ENCODE measurements around the gene IL37.
A peak's percentile ranks its signal among the peaks of the same experiment; 100 is the strongest.
"Not testable (repeated sequence)": the region's sequence is repeated elsewhere in the genome, so short reads cannot be mapped to it uniquely, and the experiment has no call there.

IL37 gene

GRCh38 chr2:112881217-112881985 lies 29.6 kb upstream of the IL37 start:
- Mint-ChIP-seq H3K36me3 (no peaks in the 10 kb centered on the region), H3K9me3 (no peaks in the 10 kb centered on the region), H3K4me1 (peaks cover 26% of the 10 kb centered on the region), H3K4me3 (no peak overlapping the region), H3K27me3 (no peaks in the 10 kb centered on the region), H3K27ac (peak overlapping the region; percentile 75)
- DNase-seq (ENCODE audit: low spot score in 2 of 2), result no peak
- ATAC-seq (ENCODE audit: low read depth), result peak; percentile 51

DNA sequence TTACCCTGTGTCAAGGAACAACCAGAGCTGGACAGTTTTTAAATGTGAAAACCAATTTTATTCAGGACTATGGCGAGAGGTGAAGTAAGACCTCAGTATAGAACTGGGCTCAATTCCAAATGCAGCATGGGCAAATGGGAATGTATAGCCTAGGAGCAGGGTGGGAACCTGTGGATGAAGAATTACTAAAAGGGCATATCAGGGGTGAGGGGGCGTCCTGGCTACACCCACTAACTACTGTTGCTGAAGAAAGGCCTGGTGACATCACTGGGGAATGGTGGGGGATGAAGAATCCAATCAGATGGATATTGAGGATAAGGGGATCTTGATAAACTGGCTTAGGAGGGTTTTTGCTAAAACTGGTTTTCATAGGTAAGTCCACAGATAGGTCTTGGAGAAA lies 27.3 kb upstream of the IL37 start:
- H3K27me3 Mint-ChIP-seq, result no peaks in the 10 kb centered on the region
- DNase-seq (ENCODE audit: low spot score in 2 of 2) (no peak), ATAC-seq (ENCODE audit: low read depth) (no peak)
- H3K27ac Mint-ChIP-seq, result no peak overlapping the region
- no peak overlapping the region for H3K4me3 Mint-ChIP-seq
- no peaks in the 10 kb centered on the region for H3K36me3 Mint-ChIP-seq
- peaks cover 26% of the 10 kb centered on the region for H3K4me1 Mint-ChIP-seq
- H3K9me3 Mint-ChIP-seq, result no peaks in the 10 kb centered on the region

- Mint-ChIP-seq H3K27me3 (no peaks in the 10 kb centered on the region), H3K9me3 (no peaks in the 10 kb centered on the region), H3K4me1 (peaks cover 17% of the 10 kb centered on the region), H3K4me3 (no peak overlapping the region), H3K27ac (no peak overlapping the region), H3K36me3 (no peaks in the 10 kb centered on the region)
- peak; percentile 84 for ATAC-seq (ENCODE audit: low read depth)
- DNase-seq (ENCODE audit: low spot score in 2 of 2), result peak; percentile 70 to 71
These were observed 26.0 kb upstream of the IL37 start for GRCh38 chr2:112884869-112885505.

- DNase-seq (ENCODE audit: low spot score in 2 of 2) (no peak), ATAC-seq (ENCODE audit: low read depth) (no peak)
- no peak overlapping the region for H3K27ac Mint-ChIP-seq
- no peak overlapping the region for H3K4me3 Mint-ChIP-seq
- H3K36me3 Mint-ChIP-seq, result no peaks in the 10 kb centered on the region
- H3K9me3 Mint-ChIP-seq, result no peaks in the 10 kb centered on the region
- no peaks in the 10 kb centered on the region for H3K27me3 Mint-ChIP-seq
- H3K4me1 Mint-ChIP-seq, result peaks cover 12% of the 10 kb centered on the region
These were observed 25.5 kb upstream of the IL37 start for GRCh38 chr2:112885506-112885902.

- peaks cover 4% of the 10 kb centered on the region for H3K4me1 Mint-ChIP-seq
These were observed 24.7 kb upstream of the IL37 start for GRCh38 chr2:112886291-112886690.

GRCh38 chr2:112887964-112888749 lies 22.8 kb upstream of the IL37 start:
- H3K27ac Mint-ChIP-seq, result no peak overlapping the region

More at GRCh38 chr2:112886291-112886690, 24.7 kb upstream of the IL37 start:
- Mint-ChIP-seq H3K27me3 (no peaks in the 10 kb centered on the region), H3K4me3 (no peak overlapping the region), H3K27ac (no peak overlapping the region), H3K36me3 (no peaks in the 10 kb centered on the region), H3K9me3 (no peaks in the 10 kb centered on the region)
- ATAC-seq (ENCODE audit: low read depth), result no peak
- no peak for DNase-seq (ENCODE audit: low spot score in 2 of 2)

DNA sequence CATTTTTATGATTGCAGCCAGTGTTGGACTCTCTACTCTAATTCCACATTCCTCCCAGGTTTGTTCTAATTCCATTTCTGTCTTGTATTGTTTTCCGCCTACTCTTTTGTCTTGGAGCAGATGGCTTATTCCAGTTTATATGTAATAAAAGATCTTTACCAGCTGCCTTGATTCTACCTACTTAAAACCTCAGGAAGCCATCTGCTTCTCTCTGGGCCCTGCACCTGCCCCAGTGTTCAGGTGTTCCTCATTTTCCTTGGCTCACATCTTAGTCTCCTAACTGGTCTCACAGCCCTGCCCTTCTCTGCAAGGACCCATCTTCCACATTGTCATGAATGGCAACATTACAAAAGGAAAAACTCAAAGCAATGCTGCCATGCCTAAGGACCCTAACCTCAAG lies 21.0 kb upstream of the IL37 start:
- Mint-ChIP-seq H3K27me3 (no peaks in the 10 kb centered on the region), H3K27ac (no peak overlapping the region), H3K36me3 (no peaks in the 10 kb centered on the region), H3K4me1 (no peaks in the 10 kb centered on the region), H3K9me3 (no peaks in the 10 kb centered on the region), H3K4me3 (no peak overlapping the region)
- ATAC-seq (ENCODE audit: low read depth), result no peak
- DNase-seq (ENCODE audit: low spot score in 2 of 2), result no peak

More at GRCh38 chr2:112887964-112888749, 22.8 kb upstream of the IL37 start:
- H3K27me3 Mint-ChIP-seq, result no peaks in the 10 kb centered on the region
- no peak for ATAC-seq (ENCODE audit: low read depth)
- no peak overlapping the region for H3K4me3 Mint-ChIP-seq
- no peaks in the 10 kb centered on the region for H3K4me1 Mint-ChIP-seq
- H3K9me3 Mint-ChIP-seq, result no peaks in the 10 kb centered on the region
- DNase-seq (ENCODE audit: low spot score in 2 of 2), result no peak
- no peaks in the 10 kb centered on the region for H3K36me3 Mint-ChIP-seq

DNA sequence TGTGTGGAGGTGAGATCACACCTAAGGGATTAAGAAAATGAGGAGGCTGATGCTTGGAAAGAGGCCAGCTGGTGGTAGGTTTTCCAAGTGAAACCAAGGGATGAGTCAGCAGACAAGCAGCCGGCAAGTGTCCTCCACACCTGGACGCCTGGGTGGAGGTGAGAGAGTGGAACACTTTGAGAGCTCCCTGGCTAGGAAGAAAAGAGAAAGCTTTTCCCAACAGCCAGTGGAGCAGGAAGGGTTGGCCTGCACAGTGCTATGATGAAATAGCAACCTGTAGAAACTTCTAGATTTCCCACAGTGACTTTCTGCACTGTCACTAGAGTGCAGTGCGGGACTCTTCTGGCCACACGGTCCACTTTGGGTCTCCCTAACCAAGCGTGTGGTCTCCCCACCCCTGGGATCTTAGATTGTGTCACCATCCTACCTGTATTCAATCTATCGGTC lies 19.6 kb upstream of the IL37 start:
- H3K27ac Mint-ChIP-seq, result no peak overlapping the region

DNA sequence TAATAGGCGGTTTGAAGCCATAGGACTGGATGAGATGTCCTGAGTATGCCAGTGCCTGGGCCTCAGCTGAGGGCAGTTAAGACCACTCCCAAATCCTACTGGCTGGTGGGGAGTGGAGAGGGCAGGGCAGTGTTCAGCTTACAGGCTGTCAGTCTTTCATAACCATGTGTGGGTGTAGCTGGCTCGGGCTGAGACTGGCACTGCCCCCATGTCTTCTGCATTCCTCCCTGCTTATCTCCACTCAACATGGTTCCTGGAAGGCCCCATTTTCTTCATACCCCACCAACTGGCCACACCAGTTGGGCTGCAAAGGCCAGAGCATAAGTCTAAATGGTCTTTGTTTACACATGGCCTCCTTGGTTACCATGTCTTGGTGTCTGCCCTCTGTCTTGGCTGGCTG lies 17.2 kb upstream of the IL37 start:
- Mint-ChIP-seq H3K9me3 (no peaks in the 10 kb centered on the region), H3K4me3 (no peak overlapping the region), H3K4me1 (no peaks in the 10 kb centered on the region), H3K27ac (no peak overlapping the region), H3K36me3 (no peaks in the 10 kb centered on the region), H3K27me3 (peaks cover 6% of the 10 kb centered on the region)
- no peak for ATAC-seq (ENCODE audit: low read depth)
- no peak for DNase-seq (ENCODE audit: low spot score in 2 of 2)

More for the DNA sequence above, 19.6 kb upstream of the IL37 start:
- Mint-ChIP-seq H3K4me3 (no peak overlapping the region), H3K9me3 (no peaks in the 10 kb centered on the region), H3K4me1 (no peaks in the 10 kb centered on the region), H3K36me3 (no peaks in the 10 kb centered on the region), H3K27me3 (no peaks in the 10 kb centered on the region)
- no peak for DNase-seq (ENCODE audit: low spot score in 2 of 2)
- no peak for ATAC-seq (ENCODE audit: low read depth)

- no peaks in the 10 kb centered on the region for H3K4me1 Mint-ChIP-seq
These were observed 13.9 kb upstream of the IL37 start for GRCh38 chr2:112896909-112897623.

GRCh38 chr2:112897624-112897978 lies 13.4 kb upstream of the IL37 start:
- Mint-ChIP-seq H3K4me3 (no peak overlapping the region), H3K9me3 (no peaks in the 10 kb centered on the region), H3K27me3 (peaks cover 10% of the 10 kb centered on the region), H3K4me1 (no peaks in the 10 kb centered on the region), H3K36me3 (no peaks in the 10 kb centered on the region), H3K27ac (no peak overlapping the region)
- ATAC-seq (ENCODE audit: low read depth) (no peak), DNase-seq (ENCODE audit: low spot score in 2 of 2) (no peak)

More at GRCh38 chr2:112896909-112897623, 13.9 kb upstream of the IL37 start:
- H3K36me3 Mint-ChIP-seq, result no peaks in the 10 kb centered on the region
- DNase-seq (ENCODE audit: low spot score in 2 of 2) (no peak), ATAC-seq (ENCODE audit: low read depth) (no peak)
- H3K27me3 Mint-ChIP-seq, result peaks cover 10% of the 10 kb centered on the region
- H3K27ac Mint-ChIP-seq, result no peak overlapping the region
- H3K9me3 Mint-ChIP-seq, result no peaks in the 10 kb centered on the region
- no peak overlapping the region for H3K4me3 Mint-ChIP-seq

- H3K27ac Mint-ChIP-seq; DNase-seq (ENCODE audit: low spot score in 2 of 2); H3K4me1 Mint-ChIP-seq; H3K36me3 Mint-ChIP-seq; H3K4me3 Mint-ChIP-seq; ATAC-seq (ENCODE audit: low read depth); H3K9me3 Mint-ChIP-seq: not testable (repeated sequence)
- peaks cover 13% of the 10 kb centered on the region for H3K27me3 Mint-ChIP-seq
These were observed 9.4 kb upstream of the IL37 start for GRCh38 chr2:112901431-112902065.

DNA sequence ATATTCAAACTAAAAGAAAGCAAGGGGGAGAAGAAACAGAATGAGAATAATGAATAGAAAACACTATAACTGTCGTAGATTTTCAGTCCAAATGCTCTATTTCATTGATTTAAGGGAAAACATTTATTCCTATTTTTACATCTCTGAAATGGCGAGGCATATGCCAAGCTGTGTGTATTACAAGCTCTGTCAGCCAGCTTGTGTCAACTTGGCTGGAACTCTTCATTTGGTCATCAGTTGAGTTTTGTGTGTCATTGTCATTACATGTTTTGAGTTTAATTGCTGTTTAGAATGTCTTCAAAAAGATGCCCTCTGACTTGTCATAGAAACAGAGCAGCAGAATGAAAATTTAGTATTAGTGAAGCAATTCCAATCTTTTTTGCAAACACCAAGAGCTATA lies 8.1 kb upstream of the IL37 start:
- Mint-ChIP-seq H3K27ac (no peak overlapping the region), H3K9me3 (no peaks in the 10 kb centered on the region), H3K36me3 (no peaks in the 10 kb centered on the region), H3K4me3 (no peak overlapping the region), H3K4me1 (peaks cover 2% of the 10 kb centered on the region), H3K27me3 (peaks cover 12% of the 10 kb centered on the region)
- ATAC-seq (ENCODE audit: low read depth) (no peak), DNase-seq (ENCODE audit: low spot score in 2 of 2) (no peak)
